Tibial nerve (tissue), 3 donors: ENCODE measurements around the gene PSD2.

Experiments
- CTCF ChIP-seq, 5 experiments: fragments of 200-600 bp in 3 of 5; fragments of 450-650 bp in 2 of 5; sonication (generic) in 3 of 5; IDR thresholded peaks; one replicate each; pipeline ENCODE4 v1.5.1; 2016 to 2019; ENCODE audit warnings: antibody characterized with exemption in 5 of 5, mild to moderate bottlenecking in 3 of 5, moderate library complexity in 2 of 5
- POLR2A ChIP-seq, 2 donors: fragments of 450-650 bp; IDR thresholded peaks; one replicate each; pipeline ENCODE4 v1.6.1; 2017; ENCODE audit warnings: antibody characterized with exemption in 2 of 2, mild to moderate bottlenecking in 2 of 2, moderate library complexity in 2 of 2

- no peak for TF ChIP-seq CTCF (IDR thresholded peaks at IDR 0.05)
- TF ChIP-seq POLR2A (IDR thresholded peaks at IDR 0.05) = no peak
Observed at GRCh38 chr5:139811274-139811607, 15.6 kb downstream of the PSD2 start.
